ENCODE measurements around the gene CDC42. TPM values are rescaled to one million over a fixed set of nuclear protein-coding genes. Genes with fewer than 3 reads are reported as not detected.

The CDC42 gene
- total RNA-seq, 1 donor from 2014 or later = 164 TPM

- intact Hi-C loops (cut with DNase I) = loop anchor here (10.0 kb wide), 1 partner anchor 138 kb away; no protein-coding TSS in a partner anchor
- no peak for DNase-seq (ENCODE audit: low spot score)
Measured at GRCh38 chr1:22137004-22137720, 84.7 kb downstream of the CDC42 start.

- intact Hi-C loops (cut with DNase I) = loop anchor here (10.0 kb wide), 1 partner anchor 136 kb away; no protein-coding TSS in a partner anchor
- no peak for DNase-seq (ENCODE audit: low spot score)
Measured at GRCh38 chr1:22139066-22139594, 86.6 kb downstream of the CDC42 start.

- intact Hi-C loops (cut with DNase I) = loop anchor here (10.0 kb wide), 1 partner anchor 135 kb away; no protein-coding TSS in a partner anchor
- DNase-seq (ENCODE audit: low spot score) = no peak
Measured at GRCh38 chr1:22139817-22140216, 87.3 kb downstream of the CDC42 start.

Other genes with a start within 250 kb of the CDC42 start
- 0.05 TPM for gene LDLRAD2, start 240.4 kb upstream of the CDC42 start, total RNA-seq
- gene HSPG2, start 115.4 kb upstream of the CDC42 start, total RNA-seq = 506 TPM
- gene CELA3B, start 75.7 kb upstream of the CDC42 start, total RNA-seq = not detected
- not detected for gene CELA3A, start 51.1 kb upstream of the CDC42 start, total RNA-seq
- 0.38 TPM for gene WNT4, start 90.4 kb downstream of the CDC42 start, total RNA-seq